ENCODE results near the gene YEATS4.

DNA sequence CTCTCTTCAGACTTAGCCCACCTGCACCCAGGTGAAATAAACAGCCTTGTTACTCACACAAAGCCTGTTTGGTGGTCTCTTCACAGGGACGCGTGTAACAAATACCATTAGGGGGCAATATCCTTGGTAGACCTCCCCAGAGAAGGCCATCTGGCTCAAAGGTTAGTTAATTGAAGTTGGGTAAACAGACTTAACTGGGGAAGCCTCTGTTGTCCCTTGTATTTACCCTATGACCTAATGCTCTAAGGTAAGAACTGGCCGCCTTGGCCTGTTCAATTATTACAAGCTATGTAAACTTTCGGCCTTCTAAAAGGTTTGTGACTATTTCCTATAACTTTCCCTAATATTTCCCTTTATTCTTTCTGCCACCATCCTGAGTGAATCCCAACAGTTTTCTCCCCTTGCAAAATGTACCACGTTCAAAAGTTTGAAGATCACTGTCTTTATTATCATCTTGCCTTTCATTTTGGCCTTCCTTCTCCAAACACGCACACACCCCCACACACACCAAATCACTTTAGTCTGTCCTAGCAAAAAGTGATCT lies 26.7 kb upstream of the YEATS4 start:
- TF ChIP-seq POLR2A (IDR thresholded peaks at IDR 0.05) (no peak), EP300 (IDR thresholded peaks at IDR 0.05) (no peak)
- TF ChIP-seq, protein P1, sequence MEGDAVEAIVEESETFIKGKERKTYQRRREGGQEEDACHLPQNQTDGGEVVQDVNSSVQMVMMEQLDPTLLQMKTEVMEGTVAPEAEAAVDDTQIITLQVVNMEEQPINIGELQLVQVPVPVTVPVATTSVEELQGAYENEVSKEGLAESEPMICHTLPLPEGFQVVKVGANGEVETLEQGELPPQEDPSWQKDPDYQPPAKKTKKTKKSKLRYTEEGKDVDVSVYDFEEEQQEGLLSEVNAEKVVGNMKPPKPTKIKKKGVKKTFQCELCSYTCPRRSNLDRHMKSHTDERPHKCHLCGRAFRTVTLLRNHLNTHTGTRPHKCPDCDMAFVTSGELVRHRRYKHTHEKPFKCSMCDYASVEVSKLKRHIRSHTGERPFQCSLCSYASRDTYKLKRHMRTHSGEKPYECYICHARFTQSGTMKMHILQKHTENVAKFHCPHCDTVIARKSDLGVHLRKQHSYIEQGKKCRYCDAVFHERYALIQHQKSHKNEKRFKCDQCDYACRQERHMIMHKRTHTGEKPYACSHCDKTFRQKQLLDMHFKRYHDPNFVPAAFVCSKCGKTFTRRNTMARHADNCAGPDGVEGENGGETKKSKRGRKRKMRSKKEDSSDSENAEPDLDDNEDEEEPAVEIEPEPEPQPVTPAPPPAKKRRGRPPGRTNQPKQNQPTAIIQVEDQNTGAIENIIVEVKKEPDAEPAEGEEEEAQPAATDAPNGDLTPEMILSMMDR (IDR thresholded peaks at IDR 0.05), result no peak
